ENCODE data around the gene ATP1B3. TPM values are rescaled to one million over a fixed set of nuclear protein-coding genes. Genes with fewer than 3 reads are reported as not detected.

Gene ATP1B3
- total and polyA plus RNA-seq, 2 of the 13 experiments (the other 11 are each of a cell fraction or from before 2014, with no cell fraction given) = 84.3 to 93.6 TPM

GRCh38 chr3:141933421-141934300 lies 57.2 kb downstream of the ATP1B3 start:
- in situ Hi-C loops (cut with HindIII; ENCODE audit: extremely low pct_ligation_motif_present, low pct_unique_long_range_greater_than_20kb) = no loop called here

GRCh38 chr3:141934354-141934753 lies 57.9 kb downstream of the ATP1B3 start:
- H4K20me1 ChIP-seq (ENCODE audit: insufficient read depth, low read length) = no peaks in the 10 kb centered on the region
- ChIA-PET POLR2A (no interaction called here), CTCF (ENCODE audit: low intra/inter-chr PET ratio, low total read pairs) (no interaction called here)
- H3K4me2 ChIP-seq (ENCODE audit: low read depth, low read length) = no peak overlapping the region
- H3K36me3 ChIP-seq (replicated peaks in 1 of 2; ENCODE audit: control insufficient read depth in 1 of 2, insufficient read depth in 2 of 2, low read length in 2 of 2) = no peaks in the 10 kb centered on the region
- FAIRE-seq (no peak), ATAC-seq (no peak), DNase-seq (ENCODE audit: low spot score) (no peak)
- no peak overlapping the region for H3K27ac ChIP-seq (ENCODE audit: extremely low read length, insufficient read depth, low read length)
- no peak overlapping the region for H2AFZ ChIP-seq (ENCODE audit: low read length)
- H3K9ac ChIP-seq (ENCODE audit: insufficient read depth, low read depth, low read length) = no peak overlapping the region
- H3K79me2 ChIP-seq (ENCODE audit: insufficient read depth, low read length) = no peaks in the 10 kb centered on the region
- no TSS peak for BruUV-seq (replicated peaks)
- intact Hi-C loops (cut with micrococcal nuclease; ENCODE audit: unreplicated experiment) (no loop called here), in situ Hi-C loops (cut with HindIII; ENCODE audit: extremely low pct_ligation_motif_present, low pct_unique_long_range_greater_than_20kb) (no loop called here)
- no peaks in the 10 kb centered on the region for H3K4me1 ChIP-seq (ENCODE audit: insufficient read depth, low read length)
- TF ChIP-seq EZH2 (conservative IDR thresholded peaks at IDR 0.05; ENCODE audit: low read depth, low read length) = no peak
- no peak for TF ChIP-seq ISX (CRISPR knock-in tag; conservative IDR thresholded peaks at IDR 0.05)
- no peak for TF ChIP-seq SKIL (CRISPR knock-in tag; IDR thresholded peaks at IDR 0.05; ENCODE audit: borderline replicate concordance)
- TF ChIP-seq ZFP37 (CRISPR knock-in tag; IDR thresholded peaks at IDR 0.05; ENCODE audit: borderline replicate concordance) = no peak
- TF ChIP-seq DPF2 (CRISPR knock-in tag; IDR thresholded peaks at IDR 0.05; ENCODE audit: borderline replicate concordance, low read depth) = no peak
- TF ChIP-seq REPIN1 (CRISPR knock-in tag; IDR thresholded peaks at IDR 0.05; ENCODE audit: borderline replicate concordance, low read depth) = no peak
- no peak for TF ChIP-seq ZNF232 (CRISPR knock-in tag; IDR thresholded peaks at IDR 0.05; ENCODE audit: borderline replicate concordance)
- peak; percentile 37; the same call in 1 of the 2 replicates for TF ChIP-seq ZNF24 (IDR thresholded peaks at IDR 0.05)
- 85% methylated on average over 4 of the region's 4 CpGs for WGBS (ENCODE audit: low lambda C conversion rate)
- no peaks in the 10 kb centered on the region for H3K9me3 ChIP-seq (ENCODE audit: low read length)
- no peak overlapping the region for H3K4me3 ChIP-seq (replicated peaks in 1 of 3; ENCODE audit: insufficient read depth in 1 of 3, low read depth in 2 of 3, low read length in 3 of 3)
- H3K27me3 ChIP-seq (ENCODE audit: control insufficient read depth in 1 of 2, insufficient read depth in 2 of 2, low read length in 2 of 2) = no peaks in the 10 kb centered on the region

More at GRCh38 chr3:141933421-141934300, 57.2 kb downstream of the ATP1B3 start:
- POLR2A ChIA-PET = no interaction called here
- no TSS peak for BruUV-seq (replicated peaks)
- Histone ChIP-seq H4K20me1 (ENCODE audit: insufficient read depth, low read length) (no peaks in the 10 kb centered on the region), H2AFZ (ENCODE audit: low read length) (no peak overlapping the region), H3K79me2 (ENCODE audit: insufficient read depth, low read length) (no peaks in the 10 kb centered on the region), H3K4me3 (replicated peaks in 1 of 3; ENCODE audit: insufficient read depth in 1 of 3, low read depth in 2 of 3, low read length in 3 of 3) (no peak overlapping the region), H3K4me1 (ENCODE audit: insufficient read depth, low read length) (no peaks in the 10 kb centered on the region), H3K36me3 (replicated peaks in 1 of 2; ENCODE audit: control insufficient read depth in 1 of 2, insufficient read depth in 2 of 2, low read length in 2 of 2) (no peaks in the 10 kb centered on the region), H3K27ac (ENCODE audit: extremely low read length, insufficient read depth, low read length) (no peak overlapping the region), H3K27me3 (ENCODE audit: control insufficient read depth in 1 of 2, insufficient read depth in 2 of 2, low read length in 2 of 2) (no peaks in the 10 kb centered on the region), H3K9me3 (ENCODE audit: low read length) (no peaks in the 10 kb centered on the region), H3K4me2 (ENCODE audit: low read depth, low read length) (no peak overlapping the region), H3K9ac (ENCODE audit: insufficient read depth, low read depth, low read length) (no peak overlapping the region)
- CTCF ChIA-PET (ENCODE audit: low intra/inter-chr PET ratio, low total read pairs) = no interaction called here
- TF ChIP-seq KMT2A (CRISPR knock-in tag; IDR thresholded peaks at IDR 0.05) (no peak), TFAP4 (IDR thresholded peaks at IDR 0.05; ENCODE audit: borderline replicate concordance, low read depth) (no peak), NRL (CRISPR knock-in tag; IDR thresholded peaks at IDR 0.05; ENCODE audit: borderline replicate concordance) (no peak), TOE1 (CRISPR knock-in tag; IDR thresholded peaks at IDR 0.05) (no peak), FOXA1 (IDR thresholded peaks at IDR 0.05) (no peak), FOXA1 (CRISPR knock-in tag; IDR thresholded peaks at IDR 0.05) (no peak)
- no peak for DNase-seq (ENCODE audit: low spot score)
- FAIRE-seq = no peak
- peak; percentile 15; the same call in 2 of the 3 replicates for ATAC-seq
- 81% methylated on average over 14 of the region's 16 CpGs for WGBS (ENCODE audit: low lambda C conversion rate)
- intact Hi-C loops (cut with micrococcal nuclease; ENCODE audit: unreplicated experiment) = no loop called here

All from HepG2 (cell line).